Uterus (tissue), 2 donors: Measurements from ENCODE around the gene FST.

Experiments used
- CTCF ChIP-seq, 4 experiments: fragments of 200-600 bp in 2 of 4; fragments of 450-650 bp in 2 of 4; sonication (generic) in 2 of 4; IDR thresholded peaks; one replicate each; pipeline ENCODE4 v1.5.1; 2016 to 2019; ENCODE audit warnings: antibody characterized with exemption in 4 of 4, mild to moderate bottlenecking in 2 of 4, moderate library complexity in 1 of 4
- POLR2A ChIP-seq, 2 donors: fragments of 450-650 bp; IDR thresholded peaks; one replicate each; pipeline ENCODE4 v1.6.1; 2016; ENCODE audit warnings: antibody characterized with exemption in 2 of 2, mild to moderate bottlenecking in 1 of 2, moderate library complexity in 1 of 2

- TF ChIP-seq CTCF (IDR thresholded peaks at IDR 0.05) (no peak), POLR2A (IDR thresholded peaks at IDR 0.05) (no peak)
Observed at GRCh38 chr5:53475320-53475719, 5.1 kb upstream of the FST start.
